HCT116 (cell line): Measurements from ENCODE around the gene KCTD1. TPM values are rescaled to one million over a fixed set of nuclear protein-coding genes. Genes with fewer than 3 reads are reported as not detected.

Source experiments
- ATAC-seq: fragments of 200-7000 bp; cut with Tn5 transposase; 2 replicates; pipeline ENCODE4 v1.9.1; 2020; ENCODE audit warnings: mild to moderate bottlenecking, moderate library complexity
- BruUV-seq: library from RNA; stranded (reverse); fragments of 400-500 nt; replicated peaks from 2 replicates; lab custom pipeline; 2021; lab: Mats Ljungman, UMichigan
- CTCF ChIA-PET: fragments of 300-600 bp; sonication (Branson Sonifier 250); formaldehyde crosslinking; loops from one replicate; lab custom pipeline; 2021; ENCODE audit warnings: antibody characterized with exemption; lab: Charles Lee
- POLR2A ChIA-PET: fragments of 300-600, 350-600 bp; sonication (Branson Sonifier 250); formaldehyde crosslinking; loops from one replicate; lab custom pipeline; 2021; ENCODE audit warnings: antibody characterized with exemption; lab: Charles Lee
- RAD21 ChIA-PET, 2 experiments: fragments of 300-600 bp; sonication (Branson Sonifier 250); formaldehyde crosslinking; loops; one replicate each; lab custom pipeline; 2023; ENCODE audit warnings: low total read pairs in 2 of 2; ENCODE audit not compliant: uncharacterized antibody in 2 of 2, unreplicated experiment in 2 of 2, low non-redundant PET in 1 of 2; lab: Charles Lee
- DNase-seq: peaks from one replicate; pipeline ENCODE4 v3.0.0-alpha.2; 2010; ENCODE audit warnings: low read depth, low spot score
- H2AFZ ChIP-seq: fragments of 200-600 bp; shearing (Covaris generic), sonication (generic); 2 replicates; pipeline ENCODE4 v1.6.1; 2017; ENCODE audit warnings: low read depth, mixed run types, mixed read lengths, antibody characterized with exemption, low read length; ENCODE audit not compliant: poor library complexity, severe bottlenecking
- H3K27ac ChIP-seq: 2 replicates; pipeline ENCODE4 v1.5.1; 2012; ENCODE audit warnings: low read depth, low read length
- H3K27me3 ChIP-seq: fragments of 200-600 bp; sonication (generic); 2 replicates; pipeline ENCODE4 v1.6.1; 2016; ENCODE audit warnings: mixed run types, low read length, mixed read lengths; ENCODE audit not compliant: insufficient read depth
- H3K36me3 ChIP-seq, 2 experiments: fragments of 200-500 bp in 1 of 2; fragments of 200-600 bp in 1 of 2; sonication (Bioruptor generic) in 1 of 2; sonication (generic) in 1 of 2; 2 replicates each; pipeline versions ENCODE4 v1.5.1 to v1.6.1; 2014 to 2016; ENCODE audit warnings: low read length in 2 of 2, inconsistent platforms in 1 of 2, mixed read lengths in 1 of 2, mixed run types in 1 of 2; ENCODE audit not compliant: insufficient read depth in 2 of 2, control insufficient read depth in 1 of 2
- H3K4me1 ChIP-seq, 2 experiments: fragments of 200-600 bp in 1 of 2; sonication (generic) in 1 of 2; 2 replicates each; pipeline versions ENCODE4 v1.5.1 to v1.6.1; 2012 to 2017; ENCODE audit warnings: low read length in 2 of 2, inconsistent platforms in 1 of 2, mild to moderate bottlenecking in 1 of 2, mixed read lengths in 1 of 2, mixed run types in 1 of 2, moderate library complexity in 1 of 2; ENCODE audit not compliant: insufficient read depth in 2 of 2, control insufficient read depth in 1 of 2
- H3K4me2 ChIP-seq: fragments of 200-600 bp; sonication (generic); 2 replicates; pipeline ENCODE4 v1.6.1; 2017; ENCODE audit warnings: mixed run types, low read length, mixed read lengths
- H3K4me3 ChIP-seq, 2 experiments: fragments of 200-600 bp in 1 of 2; sonication (generic) in 1 of 2; replicated peaks in 1 of 2; 2 replicates each; pipeline ENCODE4 v1.5.1; 2011 to 2016; ENCODE audit warnings: low read length in 2 of 2, control low read depth in 1 of 2, low read depth in 1 of 2, mild to moderate bottlenecking in 1 of 2, mixed read lengths in 1 of 2, mixed run types in 1 of 2
- H3K79me2 ChIP-seq: fragments of 200-600 bp; sonication (generic); 2 replicates; pipeline ENCODE4 v1.6.1; 2017; ENCODE audit warnings: mild to moderate bottlenecking, mixed run types, low read length, moderate library complexity, mixed read lengths; ENCODE audit not compliant: insufficient read depth
- H3K9ac ChIP-seq: fragments of 200-600 bp; sonication (generic); 2 replicates; pipeline ENCODE4 v1.6.1; 2016; ENCODE audit warnings: low read length, mixed read lengths
- H3K9me2 ChIP-seq: fragments of 200-600 bp; sonication (generic), shearing (Covaris generic); 2 replicates; pipeline ENCODE4 v1.6.1; 2017; ENCODE audit warnings: mixed run types, mild to moderate bottlenecking, moderate library complexity; ENCODE audit not compliant: insufficient read depth
- H3K9me3 ChIP-seq, 2 experiments: fragments of 200-500 bp in 1 of 2; fragments of 200-600 bp in 1 of 2; sonication (Bioruptor generic) in 1 of 2; sonication (generic) in 1 of 2; 2 replicates each; pipeline ENCODE4 v1.6.1; 2014 to 2017; ENCODE audit warnings: low read length in 2 of 2, mixed read lengths in 2 of 2, inconsistent platforms in 1 of 2, low read depth in 1 of 2, mild to moderate bottlenecking in 1 of 2, mixed run types in 1 of 2, moderate library complexity in 1 of 2; ENCODE audit not compliant: control insufficient read depth in 1 of 2, insufficient read depth in 1 of 2
- H4K20me1 ChIP-seq: fragments of 200-600 bp; sonication (generic), shearing (Covaris generic); 2 replicates; pipeline ENCODE4 v1.6.1; 2017; ENCODE audit warnings: mixed run types, mild to moderate bottlenecking, moderate library complexity; ENCODE audit not compliant: insufficient read depth
- ATF3 ChIP-seq: IDR thresholded peaks from 2 replicates; pipeline ENCODE4 v1.6.1; 2012
- CEBPB ChIP-seq: IDR thresholded peaks from 2 replicates; pipeline ENCODE4 v1.6.1; 2012; ENCODE audit warnings: low read depth
- EGR1 ChIP-seq: IDR thresholded peaks from 2 replicates; pipeline ENCODE4 v1.6.1; 2012; ENCODE audit warnings: low read depth
- ELF1 ChIP-seq: IDR thresholded peaks from 2 replicates; pipeline ENCODE4 v1.6.1; 2012; ENCODE audit warnings: low read depth, borderline replicate concordance
- EZH2 ChIP-seq: fragments of 200-600 bp; sonication (generic); IDR thresholded peaks from 2 replicates; pipeline ENCODE4 v1.6.1; 2017; ENCODE audit warnings: antibody characterized with exemption, mixed run types
- EZH2phosphoT487 ChIP-seq: fragments of 200-600 bp; IDR thresholded peaks from 2 replicates; pipeline ENCODE4 v1.6.1; 2018; ENCODE audit warnings: antibody characterized with exemption, borderline replicate concordance
- FOSL1 ChIP-seq: IDR thresholded peaks from 2 replicates; pipeline ENCODE4 v1.6.1; 2012; ENCODE audit warnings: low read depth
- JUND ChIP-seq: IDR thresholded peaks from 2 replicates; pipeline ENCODE4 v1.6.1; 2012
- MAX ChIP-seq: IDR thresholded peaks from 2 replicates; pipeline ENCODE4 v1.6.1; 2012
- POLR2A ChIP-seq: IDR thresholded peaks from 2 replicates; pipeline ENCODE4 v1.7.0; 2011; ENCODE audit warnings: borderline replicate concordance; ENCODE audit not compliant: insufficient read depth, insufficient read length; ENCODE audit errors: extremely low read depth
- POLR2AphosphoS5 ChIP-seq: IDR thresholded peaks from 2 replicates; pipeline ENCODE4 v1.6.1; 2011; ENCODE audit warnings: mild to moderate bottlenecking, low read depth, low read length, moderate library complexity
- RAD21 ChIP-seq: IDR thresholded peaks from 2 replicates; pipeline ENCODE4 v1.6.1; 2012; ENCODE audit warnings: low read depth, mild to moderate bottlenecking
- REST ChIP-seq: IDR thresholded peaks from 2 replicates; pipeline ENCODE4 v1.6.1; 2012; ENCODE audit warnings: low read depth
- SIN3A ChIP-seq: IDR thresholded peaks from 2 replicates; pipeline ENCODE4 v1.6.1; 2012; ENCODE audit warnings: low read depth
- SRF ChIP-seq: IDR thresholded peaks from 2 replicates; pipeline ENCODE4 v1.6.1; 2012; ENCODE audit warnings: low read depth
- TCF7L2 ChIP-seq: IDR thresholded peaks from 2 replicates; pipeline ENCODE4 v1.7.0; 2011; ENCODE audit warnings: borderline replicate concordance, inconsistent platforms; ENCODE audit not compliant: insufficient read depth, insufficient read length; ENCODE audit errors: extremely low read depth
- YY1 ChIP-seq: IDR thresholded peaks from 2 replicates; pipeline ENCODE4 v1.6.1; 2011; ENCODE audit warnings: low read length, low read depth, moderate library complexity, mild to moderate bottlenecking; ENCODE audit not compliant: insufficient replicate concordance; ENCODE audit errors: extremely low read depth
- ZBTB33 ChIP-seq: IDR thresholded peaks from 2 replicates; pipeline ENCODE4 v1.6.1; 2011; ENCODE audit warnings: mild to moderate bottlenecking, low read length, moderate library complexity; ENCODE audit not compliant: insufficient replicate concordance; ENCODE audit errors: extremely low read depth
- ZFX ChIP-seq: fragments of 450-650 bp; IDR thresholded peaks from 2 replicates; pipeline ENCODE4 v1.6.1; 2017
- ZNF274 ChIP-seq: fragments of 200-500 bp; sonication (Bioruptor generic); IDR thresholded peaks from 2 replicates; pipeline ENCODE4 v1.6.1; 2014; ENCODE audit warnings: mild to moderate bottlenecking, low read depth, low read length, inconsistent platforms
- intact Hi-C: fragments of 100-400 bp; cut with micrococcal nuclease; formaldehyde crosslinking; loops from 2 replicates; pipeline ENCODE4 v1.10.0; 2022
- total RNA-seq: library from RNA; stranded (reverse); gene quantifications from one replicate; pipeline ENCODE4 v1.2.1, GENCODE V29; 2021; ENCODE audit not compliant: unreplicated experiment

The KCTD1 gene
- total RNA-seq, 1 experiment from 2014 or later, result 16.8 TPM

DNA sequence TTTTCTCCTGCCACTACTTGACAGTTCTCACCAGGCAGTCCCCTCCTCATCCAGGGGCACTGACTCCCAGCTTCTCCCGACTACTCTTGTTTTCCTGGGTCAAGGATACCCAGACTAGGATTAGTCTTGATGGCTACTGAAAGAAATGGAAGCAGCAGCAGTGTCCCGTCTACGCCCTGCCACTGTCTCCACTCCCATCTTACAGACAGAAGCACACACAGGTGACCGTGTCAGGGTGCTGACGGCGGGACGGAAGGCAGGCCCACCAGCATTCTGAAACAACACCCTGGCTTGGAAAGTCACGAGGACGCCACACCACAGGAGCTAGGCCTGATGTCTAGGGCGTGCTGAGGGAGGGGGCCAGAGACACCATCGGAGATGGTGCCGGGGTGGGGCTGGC lies 82.9 kb downstream of the KCTD1 start:
- Histone ChIP-seq H3K4me2 (no peak overlapping the region), H3K4me3 (no peak overlapping the region), H4K20me1 (no peaks in the 10 kb centered on the region), H3K9ac (no peak overlapping the region), H3K79me2 (no peaks in the 10 kb centered on the region), H3K27ac (no peak overlapping the region), H3K4me1 (peaks cover 12 to 31% of the 10 kb centered on the region in 2 experiments; a peak in 3 of 4 replicates), H3K27me3 (no peaks in the 10 kb centered on the region), H3K9me2 (no peaks in the 10 kb centered on the region), H3K9me3 (no peaks in the 10 kb centered on the region), H3K36me3 (no peaks in the 10 kb centered on the region), H2AFZ (no peak overlapping the region)
- TF ChIP-seq ELF1 (no peak), EZH2 (no peak), ZNF274 (no peak), MAX (no peak), RAD21 (no peak), JUND (no peak), FOSL1 (no peak), EZH2phosphoT487 (no peak), POLR2A (no peak), EGR1 (no peak), ATF3 (no peak), ZFX (no peak), YY1 (no peak), SRF (no peak), ZBTB33 (no peak), POLR2AphosphoS5 (no peak), SIN3A (no peak), TCF7L2 (no peak), REST (no peak), CEBPB (no peak)
- POLR2A ChIA-PET, result interaction anchor here (1.2 kb wide), 1 partner anchor 10 kb away, joined by 3 read pairs; no protein-coding TSS in a partner anchor
- RAD21 ChIA-PET, result no interaction called here
- no peak for DNase-seq
- intact Hi-C loops, result no loop called here
- CTCF ChIA-PET, result no interaction called here
- BruUV-seq, result no TSS peak
- no peak for ATAC-seq
